ENCODE measurements around the gene MEP1A.

MEP1A gene

GRCh38 chr6:46788791-46789190, 4.4 kb upstream of the MEP1A start:
- Histone ChIP-seq H3K4me3 (no peak overlapping the region), H3K36me3 (replicated peaks) (no peaks in the 10 kb centered on the region), H3K9me3 (no peaks in the 10 kb centered on the region), H3K27me3 (ENCODE audit: low read depth) (no peaks in the 10 kb centered on the region), H3K4me1 (no peaks in the 10 kb centered on the region)
- in situ Hi-C loops (cut with MboI; ENCODE audit: low sequenced_read_pairs) = no loop called here
- DNase-seq (ENCODE audit: low spot score in 2 of 2) = no peak

- Histone ChIP-seq H3K4me1 (no peaks in the 10 kb centered on the region), H3K9me3 (no peaks in the 10 kb centered on the region), H3K27me3 (ENCODE audit: low read depth) (no peaks in the 10 kb centered on the region), H3K4me3 (no peak overlapping the region), H3K36me3 (replicated peaks) (no peaks in the 10 kb centered on the region)
- in situ Hi-C loops (cut with MboI; ENCODE audit: low sequenced_read_pairs) = no loop called here
- DNase-seq (ENCODE audit: low spot score in 2 of 2) = no peak
Measured at GRCh38 chr6:46789434-46790354, 3.5 kb upstream of the MEP1A start.

- H3K4me3 ChIP-seq = no peak overlapping the region
- H3K9me3 ChIP-seq = no peaks in the 10 kb centered on the region
- in situ Hi-C loops (cut with MboI; ENCODE audit: low sequenced_read_pairs) = no loop called here
- H3K4me1 ChIP-seq = no peaks in the 10 kb centered on the region
- no peaks in the 10 kb centered on the region for H3K27me3 ChIP-seq (ENCODE audit: low read depth)
- H3K36me3 ChIP-seq (replicated peaks) = no peaks in the 10 kb centered on the region
- no peak for DNase-seq (ENCODE audit: low spot score in 2 of 2)
Measured at GRCh38 chr6:46790355-46790874, 2.8 kb upstream of the MEP1A start.

GRCh38 chr6:46792635-46793034, 554 bp upstream of the MEP1A start:
- Histone ChIP-seq H3K4me3 (no peak overlapping the region), H3K9me3 (no peaks in the 10 kb centered on the region), H3K4me1 (no peaks in the 10 kb centered on the region), H3K36me3 (replicated peaks) (no peaks in the 10 kb centered on the region), H3K27me3 (ENCODE audit: low read depth) (no peaks in the 10 kb centered on the region)
- DNase-seq (ENCODE audit: low spot score in 2 of 2) = no peak
- in situ Hi-C loops (cut with MboI; ENCODE audit: low sequenced_read_pairs) = no loop called here

- DNase-seq (ENCODE audit: low spot score in 2 of 2) = no peak
- H3K36me3 ChIP-seq (replicated peaks) = no peaks in the 10 kb centered on the region
- H3K4me1 ChIP-seq = no peaks in the 10 kb centered on the region
- no peaks in the 10 kb centered on the region for H3K9me3 ChIP-seq
- no peaks in the 10 kb centered on the region for H3K27me3 ChIP-seq (ENCODE audit: low read depth)
- H3K4me3 ChIP-seq = no peak overlapping the region
- in situ Hi-C loops (cut with MboI; ENCODE audit: low sequenced_read_pairs) = no loop called here
Measured at GRCh38 chr6:46794068-46794467, 879 bp downstream of the MEP1A start.

- Histone ChIP-seq H3K36me3 (replicated peaks) (no peaks in the 10 kb centered on the region), H3K9me3 (no peaks in the 10 kb centered on the region), H3K4me1 (no peaks in the 10 kb centered on the region), H3K4me3 (no peak overlapping the region), H3K27me3 (ENCODE audit: low read depth) (no peaks in the 10 kb centered on the region)
- no peak for DNase-seq (ENCODE audit: low spot score in 2 of 2)
- in situ Hi-C loops (cut with MboI; ENCODE audit: low sequenced_read_pairs) = no loop called here
Measured at GRCh38 chr6:46795816-46796215, 2.6 kb downstream of the MEP1A start.

GRCh38 chr6:46796848-46797580, 3.8 kb downstream of the MEP1A start:
- DNase-seq (ENCODE audit: low spot score in 2 of 2) = no peak
- in situ Hi-C loops (cut with MboI; ENCODE audit: low sequenced_read_pairs) = no loop called here
- Histone ChIP-seq H3K9me3 (no peaks in the 10 kb centered on the region), H3K27me3 (ENCODE audit: low read depth) (no peaks in the 10 kb centered on the region), H3K4me3 (no peak overlapping the region), H3K36me3 (replicated peaks) (no peaks in the 10 kb centered on the region), H3K4me1 (no peaks in the 10 kb centered on the region)

GRCh38 chr6:46799657-46800056, 6.5 kb downstream of the MEP1A start:
- Histone ChIP-seq H3K36me3 (replicated peaks) (no peaks in the 10 kb centered on the region), H3K4me1 (no peaks in the 10 kb centered on the region), H3K4me3 (no peak overlapping the region), H3K27me3 (ENCODE audit: low read depth) (no peaks in the 10 kb centered on the region), H3K9me3 (no peaks in the 10 kb centered on the region)
- in situ Hi-C loops (cut with MboI; ENCODE audit: low sequenced_read_pairs) = no loop called here
- DNase-seq (ENCODE audit: low spot score in 2 of 2) = no peak

GRCh38 chr6:46808806-46809205, 15.6 kb downstream of the MEP1A start:
- H3K4me1 ChIP-seq = no peaks in the 10 kb centered on the region
- H3K9me3 ChIP-seq = no peaks in the 10 kb centered on the region
- no peak overlapping the region for H3K4me3 ChIP-seq
- no peak for DNase-seq (ENCODE audit: low spot score in 2 of 2)
- H3K27me3 ChIP-seq (ENCODE audit: low read depth) = no peaks in the 10 kb centered on the region
- in situ Hi-C loops (cut with MboI; ENCODE audit: low sequenced_read_pairs) = no loop called here
- H3K36me3 ChIP-seq (replicated peaks) = no peaks in the 10 kb centered on the region

GRCh38 chr6:46815130-46815529, 21.9 kb downstream of the MEP1A start:
- H3K9me3 ChIP-seq = no peaks in the 10 kb centered on the region
- H3K27me3 ChIP-seq (ENCODE audit: low read depth) = no peaks in the 10 kb centered on the region
- H3K36me3 ChIP-seq (replicated peaks) = no peaks in the 10 kb centered on the region
- H3K4me3 ChIP-seq = no peak overlapping the region
- H3K4me1 ChIP-seq = no peaks in the 10 kb centered on the region
- in situ Hi-C loops (cut with MboI; ENCODE audit: low sequenced_read_pairs) = no loop called here
- no peak for DNase-seq (ENCODE audit: low spot score in 2 of 2)

GRCh38 chr6:46816626-46817025, 23.4 kb downstream of the MEP1A start:
- no peaks in the 10 kb centered on the region for H3K27me3 ChIP-seq (ENCODE audit: low read depth)
- no peaks in the 10 kb centered on the region for H3K9me3 ChIP-seq
- H3K4me1 ChIP-seq = no peaks in the 10 kb centered on the region
- in situ Hi-C loops (cut with MboI; ENCODE audit: low sequenced_read_pairs) = no loop called here
- no peaks in the 10 kb centered on the region for H3K36me3 ChIP-seq (replicated peaks)
- DNase-seq (ENCODE audit: low spot score in 2 of 2) = no peak
- no peak overlapping the region for H3K4me3 ChIP-seq

- in situ Hi-C loops (cut with MboI; ENCODE audit: low sequenced_read_pairs) = no loop called here
- no peaks in the 10 kb centered on the region for H3K4me1 ChIP-seq
Measured at GRCh38 chr6:46819561-46819960, 26.4 kb downstream of the MEP1A start.

GRCh38 chr6:46821458-46821881, 28.3 kb downstream of the MEP1A start:
- Histone ChIP-seq H3K4me3 (no peak overlapping the region), H3K27me3 (ENCODE audit: low read depth) (no peaks in the 10 kb centered on the region), H3K4me1 (no peaks in the 10 kb centered on the region), H3K9me3 (no peaks in the 10 kb centered on the region), H3K36me3 (replicated peaks) (no peaks in the 10 kb centered on the region)
- in situ Hi-C loops (cut with MboI; ENCODE audit: low sequenced_read_pairs) = no loop called here
- DNase-seq (ENCODE audit: low spot score in 2 of 2) = no peak

More at GRCh38 chr6:46819561-46819960, 26.4 kb downstream of the MEP1A start:
- no peak for DNase-seq (ENCODE audit: low spot score in 2 of 2)
- no peak overlapping the region for H3K4me3 ChIP-seq
- no peaks in the 10 kb centered on the region for H3K9me3 ChIP-seq
- H3K27me3 ChIP-seq (ENCODE audit: low read depth) = no peaks in the 10 kb centered on the region
- H3K36me3 ChIP-seq (replicated peaks) = no peaks in the 10 kb centered on the region

- Histone ChIP-seq H3K27me3 (ENCODE audit: low read depth) (no peaks in the 10 kb centered on the region), H3K4me3 (no peak overlapping the region), H3K4me1 (no peaks in the 10 kb centered on the region), H3K9me3 (no peaks in the 10 kb centered on the region), H3K36me3 (replicated peaks) (no peaks in the 10 kb centered on the region)
- no peak for DNase-seq (ENCODE audit: low spot score in 2 of 2)
- in situ Hi-C loops (cut with MboI; ENCODE audit: low sequenced_read_pairs) = no loop called here
Measured at GRCh38 chr6:46828939-46829338, 35.8 kb downstream of the MEP1A start.
